Activated CD4-positive, alpha-beta T cell treated with anti-CD3 and anti-CD28 coated beads, Interleukin-2, amount 50 U/mL, for 16 hours (primary cell): ENCODE data around the gene S100A2.

Source experiments
- DNase-seq: peaks from one replicate; pipeline ENCODE4 v3.0.0-alpha.2; 2020

Gene S100A2

DNA sequence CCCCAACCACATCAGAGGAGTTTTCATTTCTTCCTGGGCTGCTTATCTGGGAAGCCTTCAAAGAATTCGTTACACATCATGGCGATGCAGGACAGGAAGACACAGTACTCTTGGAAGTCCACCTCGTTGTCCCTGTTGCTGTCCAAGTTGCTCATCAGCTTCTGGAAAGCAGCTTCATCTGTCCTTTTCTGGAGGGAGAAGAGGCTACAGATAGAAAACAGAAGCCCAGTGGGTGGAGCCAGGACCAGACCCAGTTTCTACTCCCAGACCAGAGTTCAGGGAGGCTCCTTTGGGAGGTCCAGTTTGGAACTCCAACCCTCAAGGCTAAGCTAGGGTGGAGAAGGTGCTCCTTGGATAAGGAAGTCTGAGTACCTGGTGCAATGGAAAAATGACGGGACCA lies 21.9 kb downstream of the S100A2 start:
- DNase-seq: no peak

DNA sequence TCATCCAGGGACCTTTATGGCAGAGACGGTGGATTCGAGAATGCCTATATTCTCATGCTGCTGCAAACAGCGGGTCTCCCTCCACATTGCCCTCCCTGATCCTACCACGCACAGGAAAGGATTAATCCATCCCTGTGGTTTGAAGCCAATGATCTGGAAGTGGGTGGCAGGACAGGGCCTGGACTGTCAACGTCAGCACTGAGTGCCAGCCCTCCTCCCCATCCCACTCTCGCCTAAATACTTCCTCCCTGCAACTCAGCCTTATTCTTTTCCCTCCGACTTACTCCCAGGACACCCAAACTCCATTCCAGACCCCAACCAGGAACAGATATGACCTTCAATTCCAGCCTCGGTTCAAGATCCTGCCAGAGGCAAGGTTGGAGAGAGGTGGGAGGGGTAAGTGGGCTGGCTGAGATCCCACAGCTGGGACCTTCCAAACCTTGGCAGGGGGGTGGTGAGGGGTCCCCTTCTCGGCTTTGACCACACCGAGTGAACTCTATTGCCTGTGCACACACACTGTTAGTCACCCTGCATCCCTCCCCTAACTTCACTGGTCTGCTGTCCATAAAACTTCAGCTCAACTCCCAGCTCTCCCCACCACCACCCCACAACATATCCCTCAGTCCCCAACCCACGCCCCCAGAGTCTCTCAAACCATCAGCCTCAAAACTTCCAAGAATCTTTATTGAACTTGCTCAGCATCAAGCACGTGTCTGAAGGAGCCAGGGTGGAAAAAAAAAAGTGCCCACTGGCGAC lies 22.5 kb downstream of the S100A2 start:
- DNase-seq: no peak

DNA sequence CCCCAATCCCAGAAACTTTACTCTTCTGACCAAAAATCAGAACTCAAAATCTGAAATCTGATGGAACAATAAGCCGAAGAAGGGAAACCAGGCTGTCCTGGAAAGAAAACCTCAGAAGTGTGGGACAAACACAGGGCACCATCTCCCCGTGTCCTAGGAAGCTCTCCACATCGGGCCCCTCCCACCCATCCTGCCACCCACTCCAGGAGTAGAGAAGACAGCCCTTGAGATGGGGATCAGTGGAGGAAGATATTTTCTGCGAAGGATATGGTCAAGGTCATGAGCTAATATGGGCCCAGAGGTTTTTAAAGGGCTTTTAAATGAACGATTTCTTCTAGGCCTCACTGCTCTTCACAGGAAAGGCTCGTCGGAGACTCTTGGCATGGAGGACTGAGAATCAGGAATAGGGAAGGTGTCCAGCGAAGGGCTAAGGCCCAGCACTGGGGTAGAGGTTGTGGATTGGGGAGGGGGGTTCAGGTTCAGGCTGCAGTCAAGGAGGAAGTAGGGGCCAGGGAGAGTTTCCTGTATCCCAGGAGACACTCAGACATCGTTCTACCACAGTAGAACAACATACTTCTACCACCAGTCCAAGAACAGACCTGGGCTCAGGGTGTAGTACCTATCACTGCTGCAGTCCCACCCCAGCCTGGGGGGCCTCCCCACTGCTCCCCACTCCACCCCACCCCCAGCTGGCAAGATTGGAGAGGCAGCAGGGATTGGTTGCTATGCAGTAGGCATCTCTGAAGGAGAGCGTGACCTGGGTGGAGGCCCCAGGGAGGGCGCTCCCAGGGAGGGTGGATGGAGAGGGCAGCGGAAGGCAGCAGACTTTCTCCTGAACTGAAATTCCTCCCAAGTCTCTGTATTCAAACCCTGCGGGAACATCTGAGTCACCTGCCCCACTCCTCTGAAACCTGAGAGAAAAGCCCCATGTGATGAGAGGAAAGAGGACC lies 23.7 kb downstream of the S100A2 start:
- DNase-seq: no peak

DNA sequence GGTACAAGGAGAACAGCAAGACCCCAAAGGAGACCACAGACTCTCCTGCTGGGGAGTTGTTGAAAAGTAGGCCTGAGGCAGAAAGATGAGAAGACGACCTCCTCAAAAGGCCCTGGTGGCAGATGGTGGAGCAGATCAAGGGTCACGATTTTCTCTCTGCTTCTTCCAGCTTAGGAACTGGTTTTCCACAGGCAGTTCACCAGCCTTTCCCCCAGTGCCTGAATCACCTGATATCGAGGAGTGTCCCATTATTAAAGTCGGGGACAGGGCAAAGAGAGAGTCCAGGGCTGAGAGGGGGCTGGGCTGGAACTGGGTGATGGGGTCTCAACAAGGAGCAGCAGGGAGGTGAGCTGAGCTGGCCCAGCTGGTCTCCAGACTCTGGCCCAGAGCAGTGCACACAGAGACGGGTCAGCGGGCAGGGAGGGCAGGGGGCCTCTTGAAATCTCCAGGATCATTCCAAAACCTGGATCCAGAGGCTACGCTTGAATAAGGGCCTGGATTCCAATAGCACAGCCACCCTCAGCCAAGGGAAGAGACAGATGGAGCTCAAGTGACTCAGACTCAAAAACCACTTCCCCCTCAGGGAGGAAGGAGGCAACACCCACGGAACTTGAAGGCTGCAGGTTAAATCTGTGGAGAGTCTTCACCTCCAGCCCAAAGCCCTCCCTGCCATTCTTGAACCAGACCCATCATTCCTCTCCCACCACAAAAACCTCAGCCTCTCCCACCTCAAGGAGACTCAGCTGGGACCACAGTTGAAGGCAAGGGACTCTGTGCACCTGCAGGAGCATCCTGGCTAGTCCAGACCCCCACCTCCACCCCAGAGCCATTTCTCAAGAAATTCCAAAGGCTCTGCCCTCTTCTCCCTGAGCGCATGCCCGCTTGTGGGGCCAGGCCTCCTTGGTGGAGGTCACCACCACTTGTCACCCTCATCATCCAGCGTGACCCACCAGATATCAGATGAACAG lies 25.0 kb downstream of the S100A2 start, which contains the start of gene S100A5:
Gene S100A5 (minus strand): TSS at position 541 of the 968 bp plus-strand sequence. CDS start 743 bp downstream, outside the sequence.
- DNase-seq: peak; percentile 81

DNA sequence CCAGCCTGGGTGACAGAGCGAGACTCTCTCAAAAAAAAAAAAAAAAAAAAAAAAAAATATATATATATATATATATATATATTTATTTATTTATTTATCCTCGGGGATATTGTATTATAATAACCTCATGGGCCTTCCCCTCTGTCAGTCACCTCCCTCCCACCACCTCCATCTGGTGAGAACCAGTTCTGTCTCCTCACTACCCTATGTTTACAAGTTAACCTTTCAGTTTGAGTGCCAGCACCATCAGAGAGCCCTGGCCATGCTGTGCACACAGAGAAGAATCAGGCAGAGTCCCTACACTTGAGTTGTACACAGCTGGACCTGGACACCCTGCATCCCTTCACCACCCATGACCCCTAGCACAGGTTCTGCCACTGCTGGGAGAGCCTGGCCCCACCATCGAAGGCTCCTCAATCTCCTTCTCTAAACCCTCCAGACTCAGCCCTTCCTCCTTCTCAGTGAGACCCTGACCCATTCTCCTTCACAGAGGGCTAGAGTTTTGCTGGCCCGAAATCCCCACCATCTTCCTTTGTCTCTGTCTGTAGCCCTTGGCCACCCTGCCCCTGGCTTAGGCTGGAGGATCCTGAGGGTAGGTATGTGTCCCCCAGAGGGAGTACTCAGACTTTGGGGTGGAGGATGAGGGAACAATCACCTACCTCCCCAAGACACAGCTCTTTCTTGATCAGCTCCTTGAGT lies 26.1 kb downstream of the S100A2 start:
- DNase-seq: no peak

DNA sequence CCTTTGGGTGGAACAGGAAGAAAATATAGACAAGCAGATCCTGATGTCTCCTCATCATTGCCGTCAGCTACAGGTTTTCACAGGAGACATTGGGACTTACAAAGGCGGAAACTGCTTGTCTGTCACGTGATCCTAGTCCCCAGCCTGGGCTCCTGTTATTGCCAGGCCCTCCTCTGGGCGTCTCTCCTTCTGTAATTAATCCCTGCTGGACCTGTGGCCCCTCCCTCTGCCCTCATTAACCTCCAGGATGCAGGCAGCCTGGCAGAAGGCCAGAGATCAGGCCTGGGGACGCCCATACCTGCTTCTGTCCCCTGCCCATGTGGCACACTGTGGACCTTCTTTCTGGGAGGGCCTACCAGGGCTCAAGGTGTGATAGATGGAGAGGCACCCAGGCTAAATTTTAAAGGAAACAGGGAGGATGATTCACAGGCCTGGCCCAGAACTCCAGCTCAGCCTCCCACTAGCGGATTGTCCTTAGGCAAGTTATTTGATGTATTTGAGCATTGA lies 27.3 kb downstream of the S100A2 start:
- DNase-seq: no peak

DNA sequence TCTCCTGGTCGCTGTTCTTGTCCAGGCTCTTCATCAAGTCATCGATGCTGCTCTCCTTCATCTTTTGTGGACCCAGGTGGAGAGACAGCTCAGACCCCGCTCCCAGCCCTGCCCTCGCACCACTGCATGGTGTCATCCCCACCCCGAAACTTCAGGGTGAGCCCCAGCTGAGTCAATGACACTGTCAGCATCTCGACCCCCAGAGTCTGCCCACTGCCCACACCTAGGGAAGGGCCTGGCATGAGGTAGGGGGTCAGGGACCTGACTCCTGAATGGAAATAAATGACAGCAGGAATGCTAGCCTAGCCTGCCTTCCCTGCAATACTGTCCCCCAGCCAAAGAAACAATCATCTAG lies 28.3 kb downstream of the S100A2 start:
- DNase-seq: no peak

DNA sequence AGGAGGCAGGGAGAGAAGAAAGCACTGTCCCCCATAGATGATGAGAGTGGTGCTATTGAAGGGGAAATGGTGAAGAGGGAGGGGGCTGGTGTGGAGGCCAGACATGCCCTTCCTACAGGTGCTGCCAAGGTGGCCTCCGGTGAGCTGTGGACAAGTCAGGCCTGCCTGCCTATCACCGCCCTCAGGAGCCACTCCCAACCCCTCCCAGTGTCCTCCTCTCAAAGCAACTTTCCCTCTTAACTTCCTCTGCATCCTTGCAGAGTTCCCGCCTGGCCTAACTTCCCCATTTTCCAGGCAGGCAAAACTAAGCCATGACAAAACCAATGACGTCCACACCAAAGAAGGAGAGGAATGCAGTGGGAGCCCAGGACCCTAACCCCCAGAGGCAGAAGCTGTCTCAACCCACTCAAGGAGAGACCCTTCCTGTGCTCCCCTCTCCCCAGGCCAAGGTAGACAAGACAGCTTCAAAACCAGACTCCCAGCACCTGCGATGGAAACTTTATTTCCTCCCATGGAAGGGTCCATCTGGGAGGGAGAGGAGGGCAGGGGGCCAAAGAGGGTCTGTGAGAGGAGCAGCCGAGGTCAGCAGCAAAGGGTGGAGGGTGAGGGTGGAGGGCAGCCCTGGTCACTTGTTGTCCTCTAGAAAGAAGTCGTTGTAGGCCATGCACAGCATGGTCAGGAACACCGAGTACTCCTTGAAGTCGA lies 28.8 kb downstream of the S100A2 start:
- no peak for DNase-seq

DNA sequence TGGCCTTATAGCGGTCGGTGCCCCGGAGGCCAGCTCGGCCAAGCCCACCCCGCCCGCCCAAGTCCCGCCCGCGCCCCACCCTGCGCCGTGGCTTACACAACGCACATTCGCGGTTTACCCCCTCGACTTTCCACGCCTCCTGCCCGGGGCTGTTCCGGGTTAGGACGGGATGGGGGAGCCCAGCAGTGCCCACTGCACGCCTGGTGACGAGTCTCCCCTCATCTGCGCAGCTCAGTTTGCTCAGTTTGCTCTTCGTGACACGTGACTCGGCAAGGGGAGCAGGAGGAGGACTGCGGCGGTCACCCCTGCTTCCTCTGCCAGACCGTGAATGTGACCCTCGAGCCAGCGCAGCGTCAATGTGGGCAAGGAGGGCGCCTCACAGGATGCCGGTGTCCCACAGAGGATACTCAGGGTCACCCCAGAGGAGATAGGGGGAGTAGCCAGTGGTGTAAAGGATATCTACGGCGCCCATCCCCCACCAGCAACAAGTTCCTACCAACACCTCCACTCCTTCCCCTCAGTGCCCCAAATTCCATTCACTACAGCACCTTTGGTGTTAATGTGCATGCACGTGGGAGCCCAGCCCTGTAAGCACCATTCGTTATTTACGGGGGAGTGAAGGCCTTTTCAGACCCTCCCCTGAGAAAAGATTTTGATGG lies 29.5 kb downstream of the S100A2 start:
- DNase-seq: peak; percentile 88

DNA sequence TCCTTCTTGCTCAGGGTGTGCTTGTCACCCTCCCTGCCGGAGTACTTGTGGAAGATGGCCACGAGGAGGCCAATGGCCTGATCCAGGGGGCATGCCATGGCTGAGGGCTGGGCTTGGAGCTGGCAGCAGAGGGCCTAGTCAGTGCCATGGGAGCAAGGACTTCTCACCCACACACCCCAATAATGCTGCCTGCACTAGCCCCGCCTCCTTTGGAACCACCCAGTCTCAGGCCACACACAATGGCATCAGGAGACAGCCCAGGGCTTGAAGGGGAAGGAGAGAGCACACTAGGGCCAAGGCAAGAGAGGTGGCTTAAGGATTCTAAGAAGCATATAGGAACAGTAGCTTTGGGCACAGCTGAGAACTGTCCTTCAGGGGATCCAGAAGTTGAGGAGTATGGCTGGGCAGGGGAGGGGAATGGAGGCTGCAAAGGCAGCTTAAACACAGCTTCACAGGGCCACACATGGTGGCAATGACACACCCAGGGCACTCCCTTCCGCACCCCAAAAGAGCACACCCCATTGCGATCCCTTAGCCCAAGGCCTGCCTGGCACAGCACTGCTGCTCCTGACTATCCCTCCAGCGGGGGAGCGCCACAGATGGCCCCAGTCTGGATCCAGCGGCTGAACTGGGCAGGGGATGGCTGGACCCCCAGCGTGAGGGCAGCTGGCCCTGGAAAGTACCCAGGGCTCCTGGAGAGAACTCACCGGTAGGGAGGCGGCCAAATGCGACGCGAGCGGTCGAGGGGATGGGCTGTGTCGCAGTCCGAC lies 30.2 kb downstream of the S100A2 start, which contains the start of gene S100A6:
Gene S100A6 (minus strand): TSS at position 750 of the 770 bp plus-strand sequence. CDS start 652 bp downstream, at position 98.
- peak; percentile 70 for DNase-seq

DNA sequence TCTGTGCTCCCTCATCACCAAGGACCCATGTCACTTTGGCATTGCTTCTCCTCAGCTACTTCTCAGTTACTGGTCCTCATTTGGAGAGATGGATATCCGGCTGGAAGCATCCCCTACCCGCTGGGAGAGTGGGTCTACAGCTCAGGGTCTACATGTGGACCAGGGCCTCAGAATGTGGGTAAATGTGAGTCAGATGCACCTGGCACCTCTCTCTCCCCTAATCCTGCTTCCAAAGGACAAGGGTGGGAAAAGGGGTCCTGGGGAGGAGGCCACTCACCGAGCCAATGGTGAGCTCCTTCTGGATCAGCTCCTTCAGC lies 30.8 kb downstream of the S100A2 start:
- no peak for DNase-seq

DNA sequence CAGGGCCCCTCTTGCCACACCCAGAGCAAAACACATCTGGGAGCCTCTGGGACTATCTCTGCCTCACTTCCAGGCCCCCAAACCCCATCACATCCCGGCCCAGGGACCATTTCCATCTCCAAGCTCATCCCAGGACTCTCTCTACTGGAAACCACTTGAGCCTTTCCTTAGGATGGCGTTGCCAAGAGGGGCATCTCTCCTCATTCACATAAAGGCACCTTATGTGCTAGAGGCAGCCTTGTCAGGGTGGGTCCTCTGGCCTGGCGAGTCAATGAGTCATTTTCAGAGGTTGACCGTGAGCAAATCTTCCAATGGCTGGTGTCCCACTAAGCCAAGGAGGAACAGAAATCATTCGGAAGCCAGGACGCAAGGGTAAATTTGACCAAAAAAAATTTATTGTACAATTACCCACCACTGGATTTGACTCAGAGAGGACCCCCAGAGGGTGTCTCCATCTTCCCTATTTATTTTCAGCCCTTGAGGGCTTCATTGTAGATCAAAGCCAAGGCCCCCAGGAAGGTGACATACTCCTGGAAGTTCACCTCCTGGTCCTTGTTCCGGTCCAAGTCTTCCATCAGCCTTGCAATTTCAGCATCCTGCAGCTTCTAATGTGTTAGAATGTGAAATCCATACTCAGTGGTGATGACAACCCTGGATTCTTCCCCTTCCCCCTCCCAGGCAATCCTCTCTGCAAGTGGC lies 31.3 kb downstream of the S100A2 start:
- no peak for DNase-seq

DNA sequence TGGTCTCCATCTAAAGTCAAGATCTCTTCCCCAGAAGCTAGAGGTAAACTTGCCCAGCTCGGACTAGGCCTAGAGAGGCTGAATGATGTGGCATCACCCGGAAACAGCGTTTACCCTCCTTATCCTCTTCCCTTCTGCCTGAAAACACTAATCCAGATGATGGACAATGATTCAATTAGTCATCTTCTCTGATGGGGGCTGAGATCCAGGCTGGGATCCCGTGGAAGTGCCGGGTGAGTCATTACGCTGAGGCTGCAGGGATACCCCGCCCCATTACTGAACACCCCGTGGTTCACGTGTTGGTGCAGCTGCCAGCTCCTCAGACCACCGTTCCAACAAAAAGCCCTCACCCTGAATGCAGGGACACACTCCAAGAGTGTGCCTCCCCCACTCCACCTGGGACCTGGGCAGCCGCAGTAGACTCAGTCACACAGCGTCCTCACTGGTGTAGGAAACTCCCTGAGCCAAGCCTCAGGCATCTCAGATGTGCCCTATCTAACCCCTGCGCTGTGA lies 31.9 kb downstream of the S100A2 start:
- peak; percentile 36 for DNase-seq

DNA sequence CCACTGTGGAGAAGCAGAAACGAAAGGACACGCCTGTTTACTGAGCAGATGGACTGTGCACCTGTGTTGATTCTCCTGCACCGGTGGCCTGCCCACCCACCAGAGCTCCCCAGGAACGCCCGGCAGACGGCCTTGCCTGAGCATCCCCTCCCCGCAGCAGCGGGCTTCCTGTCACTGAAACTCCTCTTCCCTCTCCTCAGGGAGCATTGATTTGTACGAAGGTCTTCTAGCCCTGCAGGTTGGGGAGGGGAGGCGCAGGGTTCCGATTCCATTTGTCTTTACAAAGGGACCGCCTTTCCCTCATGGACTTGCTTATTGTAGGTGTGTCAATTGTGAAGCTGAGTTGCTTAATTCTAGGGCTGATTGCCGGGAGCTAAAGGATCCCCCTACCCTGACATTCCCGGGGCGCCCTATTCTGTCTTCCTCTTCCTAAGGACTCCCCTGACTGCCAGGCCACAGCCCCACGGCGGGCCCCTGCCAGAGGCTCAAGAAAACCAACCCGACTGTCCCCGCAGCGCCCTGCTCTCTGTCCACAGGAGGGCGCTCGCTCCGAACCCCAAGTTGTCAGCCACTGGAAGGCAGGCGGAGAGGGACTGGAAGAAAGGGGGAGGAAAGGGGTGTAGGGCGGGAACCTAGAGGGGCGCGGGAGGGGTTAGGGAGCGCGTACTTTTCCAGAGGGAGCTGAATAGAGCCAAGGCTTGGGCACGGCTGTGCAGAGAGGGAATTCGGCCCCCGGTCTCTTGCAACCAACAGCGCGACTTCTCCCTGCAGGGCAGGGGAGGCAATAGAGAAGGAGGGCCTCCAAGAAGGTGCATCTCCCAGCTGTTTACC lies 32.7 kb downstream of the S100A2 start:
- DNase-seq: peak; percentile 87

DNA sequence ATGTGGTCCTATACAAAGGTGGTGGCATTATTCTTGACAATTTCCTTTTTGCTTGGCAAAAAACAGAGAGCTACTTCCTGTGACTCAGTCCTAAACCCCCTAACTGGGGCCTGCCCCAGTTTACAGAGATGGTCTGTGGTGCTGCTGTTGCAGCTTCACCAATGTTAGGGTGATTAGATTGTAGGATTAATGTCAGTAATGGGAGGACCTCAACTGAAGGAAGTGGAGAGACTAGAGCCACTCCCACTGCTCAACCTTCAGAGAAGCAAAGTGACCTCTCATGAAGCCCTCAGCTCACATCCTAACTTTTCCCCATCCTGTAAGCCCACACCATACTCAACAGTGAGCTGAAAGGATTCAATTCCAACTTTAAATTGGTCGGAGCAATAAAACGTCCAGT lies 33.5 kb downstream of the S100A2 start:
- DNase-seq: peak; percentile 88

DNA sequence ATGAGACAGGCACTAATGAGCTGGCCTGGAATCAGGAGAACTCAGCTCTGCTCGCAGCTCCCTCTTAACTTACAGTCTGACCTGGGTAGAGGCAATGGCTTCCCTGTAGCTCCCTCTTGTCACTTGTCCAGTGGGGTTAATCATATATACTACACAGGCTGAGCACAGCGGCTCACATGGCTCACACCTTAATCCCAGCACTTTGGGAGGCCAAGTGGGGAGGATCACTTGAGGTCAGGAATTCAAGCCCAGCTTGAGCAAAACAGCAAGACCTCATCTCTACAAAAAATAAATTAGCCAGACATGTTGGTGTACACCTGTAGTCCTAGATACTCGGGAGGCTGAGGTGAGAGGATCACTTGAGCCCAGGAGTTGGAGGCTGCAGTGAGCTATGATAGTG lies 34.0 kb downstream of the S100A2 start:
- DNase-seq: no peak

DNA sequence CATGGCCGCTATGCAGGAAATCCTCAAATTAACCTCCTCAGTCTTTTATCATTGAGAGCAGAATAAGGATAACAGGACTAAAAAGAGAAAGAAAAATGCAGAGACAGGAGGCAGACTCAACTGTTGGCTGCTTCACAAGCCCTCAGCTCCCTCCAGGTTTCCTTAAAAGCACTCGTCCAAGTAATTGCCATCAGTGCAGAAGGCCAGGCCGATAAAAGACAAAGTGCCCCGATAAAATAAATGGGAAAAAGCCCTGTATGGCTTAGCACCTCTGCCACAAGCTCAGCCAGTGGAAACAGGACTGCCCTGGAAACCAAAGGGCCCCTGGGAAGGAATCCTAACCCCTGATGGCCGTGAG lies 38.0 kb downstream of the S100A2 start:
- DNase-seq: no peak

DNA sequence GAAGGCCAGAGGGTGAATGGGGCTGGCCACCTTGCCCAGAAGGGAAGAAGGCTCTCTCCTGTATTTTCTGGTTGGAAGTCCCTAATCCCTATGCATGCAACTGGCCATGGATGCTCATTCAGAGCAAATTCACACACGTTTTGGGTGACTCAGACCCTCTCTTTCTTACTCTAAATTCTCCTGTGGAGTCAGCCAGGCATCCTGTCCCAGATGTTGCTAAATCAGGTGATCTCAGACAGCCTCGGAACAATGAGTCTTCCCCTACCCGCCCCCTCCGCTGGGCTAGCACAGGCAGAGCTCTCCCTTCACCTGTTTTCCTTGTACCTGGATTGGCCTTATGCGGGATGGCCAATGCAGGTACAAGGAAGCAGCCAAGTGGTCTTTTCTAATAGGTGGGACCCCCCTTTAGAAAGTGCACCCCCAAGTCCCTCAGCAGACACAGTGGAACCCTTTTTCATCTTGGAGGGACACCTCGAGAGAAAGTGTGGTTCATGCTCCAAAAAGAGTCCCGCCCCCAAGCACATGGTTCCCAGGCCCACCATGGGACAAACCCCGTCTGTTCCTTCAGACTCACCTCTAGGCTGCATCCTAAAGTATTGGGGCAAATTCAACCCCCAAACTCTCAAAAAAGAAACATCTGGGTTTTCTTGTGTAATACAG lies 38.5 kb downstream of the S100A2 start:
- DNase-seq: no peak
